Measurements from ENCODE around the gene ARHGAP45. TPM values are rescaled to one million over a fixed set of nuclear protein-coding genes. Genes with fewer than 3 reads are reported as not detected.
A peak's percentile ranks its signal among the peaks of the same experiment; 100 is the strongest.

The ARHGAP45 gene
- total and polyA plus RNA-seq, 9 of the 15 experiments (the other 6 are each of a cell fraction or from before 2014, with no cell fraction given): 0.08 to 22.1 (median 4.2) TPM

GRCh38 chr19:1082928-1083816, 16.2 kb downstream of the ARHGAP45 start (continued):
- no peak for TF ChIP-seq STAT6 (CRISPR knock-in tag; IDR thresholded peaks at IDR 0.05)
- no peak for TF ChIP-seq MEF2A (IDR thresholded peaks at IDR 0.05; ENCODE audit: control insufficient read depth, low read depth, low read length)
- TF ChIP-seq SMAD2 (IDR thresholded peaks at IDR 0.05; ENCODE audit: low read depth, low read length): no peak
- TF ChIP-seq ZNF174 (CRISPR knock-in tag; IDR thresholded peaks at IDR 0.05): no peak
- TF ChIP-seq CBX2 (IDR thresholded peaks at IDR 0.05; ENCODE audit: insufficient read depth, low read length, poor library complexity, severe bottlenecking): no peak
- no peak for TF ChIP-seq SMAD1 (IDR thresholded peaks at IDR 0.05; ENCODE audit: low read depth, low read length, partially characterized antibody)
- TF ChIP-seq EZH2 (IDR thresholded peaks at IDR 0.05; ENCODE audit: borderline replicate concordance, low read depth, low read length): no peak
- no peak for TF ChIP-seq NKRF (IDR thresholded peaks at IDR 0.05; ENCODE audit: borderline replicate concordance)
- TF ChIP-seq E2F4 (CRISPR knock-in tag; IDR thresholded peaks at IDR 0.05; ENCODE audit: low read depth): 0 out of 2 replicates have a peak, but pooled peaks have one; percentile 48
- no peak; the same call in 1 of the 2 replicates for TF ChIP-seq FOXP1 (CRISPR knock-in tag; IDR thresholded peaks at IDR 0.05)
- 0 out of 4 replicates have a peak, but pooled peaks of 1 of the 2 experiments have one; percentile 52 for TF ChIP-seq MLX (CRISPR knock-in tag; conservative IDR thresholded peaks at IDR 0.05)
- TF ChIP-seq CREM (IDR thresholded peaks at IDR 0.05; ENCODE audit: low read depth): no peak
- no peak for TF ChIP-seq COPS2 (conservative IDR thresholded peaks at IDR 0.05)
- no peak for TF ChIP-seq ETS1 (conservative IDR thresholded peaks at IDR 0.05; ENCODE audit: control insufficient read depth, low read depth, low read length)
- TF ChIP-seq TSC22D4 (tag; IDR thresholded peaks at IDR 0.05): no peak
- peak; percentile 62 for TF ChIP-seq SRSF7 (optimal IDR thresholded peaks at IDR 0.05; ENCODE audit: low read depth, low read length)
